ENCODE results near the gene ZBTB7B.

ZBTB7B gene

GRCh38 chr1:155006601-155007101 is 4.0 kb downstream of the ZBTB7B start:
- no peaks in the 10 kb centered on the region for H3K27me3 ChIP-seq (replicated peaks)
- DNase-seq: no peak
- TF ChIP-seq CTCF (IDR thresholded peaks at IDR 0.05; ENCODE audit: low read depth, low read length, missing control alignments): no peak
- no peak overlapping the region for H3K27ac ChIP-seq
- in situ Hi-C loops (cut with HindIII; ENCODE audit: low pct_ligation_motif_present, low sequenced_read_pairs): no loop called here
- peaks cover 3% of the 10 kb centered on the region for H3K36me3 ChIP-seq (replicated peaks)
- no peak overlapping the region for H3K4me3 ChIP-seq (ENCODE audit: low read depth, low read length)

DNA sequence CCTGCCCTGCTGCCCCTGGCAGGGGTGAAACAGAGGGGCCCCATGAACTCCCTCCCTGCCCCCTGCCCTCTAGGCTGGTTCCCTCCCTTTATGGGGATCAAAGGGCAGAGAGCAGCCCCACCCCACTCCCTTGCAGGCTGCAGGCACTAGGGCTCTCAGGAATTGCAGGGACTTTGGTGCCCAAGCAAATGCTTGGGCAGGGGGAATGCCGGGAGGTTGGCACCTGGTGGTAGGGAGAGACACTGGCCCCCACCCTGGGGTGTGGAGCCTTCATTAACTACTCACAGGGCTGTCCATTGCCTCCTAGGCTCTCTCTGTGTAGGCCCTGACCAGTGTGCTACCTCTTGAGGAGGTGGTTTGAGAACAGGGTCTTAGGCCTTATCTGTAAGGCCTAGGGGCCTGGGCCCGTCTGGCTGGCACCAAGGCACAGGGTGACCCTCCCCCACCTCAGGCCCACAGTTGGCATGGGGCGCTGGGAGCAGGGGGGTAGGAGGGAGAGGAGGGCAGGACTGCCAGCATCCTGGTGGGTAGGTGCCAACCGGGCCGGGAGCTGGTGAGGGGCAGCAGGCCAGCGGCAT is 4.7 kb downstream of the ZBTB7B start:
- no peak for TF ChIP-seq CTCF (IDR thresholded peaks at IDR 0.05; ENCODE audit: low read depth, low read length, missing control alignments)
- Histone ChIP-seq H3K27ac (no peak overlapping the region), H3K36me3 (replicated peaks) (peaks cover 3% of the 10 kb centered on the region), H3K4me3 (ENCODE audit: low read depth, low read length) (no peak overlapping the region), H3K27me3 (replicated peaks) (no peaks in the 10 kb centered on the region)
- in situ Hi-C loops (cut with HindIII; ENCODE audit: low pct_ligation_motif_present, low sequenced_read_pairs): no loop called here
- DNase-seq: no peak

GRCh38 chr1:155008015-155008941 is 5.7 kb downstream of the ZBTB7B start:
- Histone ChIP-seq H3K27ac (no peak overlapping the region), H3K36me3 (replicated peaks) (peaks cover 3% of the 10 kb centered on the region), H3K27me3 (replicated peaks) (no peaks in the 10 kb centered on the region), H3K4me3 (ENCODE audit: low read depth, low read length) (no peak overlapping the region)
- in situ Hi-C loops (cut with HindIII; ENCODE audit: low pct_ligation_motif_present, low sequenced_read_pairs): no loop called here
- no peak for DNase-seq
- no peak for TF ChIP-seq CTCF (IDR thresholded peaks at IDR 0.05; ENCODE audit: low read depth, low read length, missing control alignments)

GRCh38 chr1:155009221-155009711 is 6.7 kb downstream of the ZBTB7B start:
- DNase-seq: no peak
- no peak for TF ChIP-seq CTCF (IDR thresholded peaks at IDR 0.05; ENCODE audit: low read depth, low read length, missing control alignments)
- Histone ChIP-seq H3K4me3 (ENCODE audit: low read depth, low read length) (no peak overlapping the region), H3K36me3 (replicated peaks) (peaks cover 3% of the 10 kb centered on the region), H3K27ac (no peak overlapping the region), H3K27me3 (replicated peaks) (no peaks in the 10 kb centered on the region)
- in situ Hi-C loops (cut with HindIII; ENCODE audit: low pct_ligation_motif_present, low sequenced_read_pairs): no loop called here

- Histone ChIP-seq H3K27ac (no peak overlapping the region), H3K27me3 (replicated peaks) (no peaks in the 10 kb centered on the region), H3K36me3 (replicated peaks) (peaks cover 6% of the 10 kb centered on the region), H3K4me3 (ENCODE audit: low read depth, low read length) (no peak overlapping the region)
- DNase-seq: no peak
- no peak for TF ChIP-seq CTCF (IDR thresholded peaks at IDR 0.05; ENCODE audit: low read depth, low read length, missing control alignments)
- in situ Hi-C loops (cut with HindIII; ENCODE audit: low pct_ligation_motif_present, low sequenced_read_pairs): no loop called here
Measured at GRCh38 chr1:155009742-155010141, 7.1 kb downstream of the ZBTB7B start.

Data from brain microvascular endothelial cell (primary cell).